ENCODE results near the gene SINHCAF. TPM values are rescaled to one million over a fixed set of nuclear protein-coding genes. Genes with fewer than 3 reads are reported as not detected.
A peak's percentile ranks its signal among the peaks of the same experiment; 100 is the strongest.
"Not testable (repeated sequence)": the region's sequence is repeated elsewhere in the genome, so short reads cannot be mapped to it uniquely, and the experiment has no call there.

SINHCAF gene
- total RNA-seq (10 to 100 TPM; 16.5 to 43.1 (median 27.0) TPM), polyA plus RNA-seq (10 to 100 TPM in 1 of 2 donors, 1 to 10 TPM in 1; 9.0 to 22.7 TPM)

GRCh38 chr12:31325877-31326631 lies at the start of gene SINHCAF:
Gene SINHCAF (minus strand): TSS chr12:31326150. CDS start chr12:31298204, 27,946 bp downstream.
- Histone ChIP-seq H3K9me3 (no peaks in the 10 kb centered on the region), H3K4me1 (peaks cover 0 to 20% (median 17%) of the 10 kb centered on the region in 3 donors), H3K27me3 (no peaks in the 10 kb centered on the region), H3K27ac (peak within 1 kb of the TSS; percentile 84 to 98 (median 96)), H3K36me3 (no peaks in the 10 kb centered on the region), H3K4me3 (peak within 1 kb of the TSS; percentile 68 to 87 (median 78))
- peak; percentile 76 to 85 (median 82) for ATAC-seq
- FAIRE-seq, result peak; percentile 43
- peak; percentile 98 to 100 (median 100) for DNase-seq
- TF ChIP-seq CTCF (IDR thresholded peaks at IDR 0.05), result no peak
- intact Hi-C loops (cut with DNase I), result no loop called here
- 0% methylated on average over 53 to 55 of the region's 55 CpGs for WGBS, 2 donors

GRCh38 chr12:31375422-31375821 lies 49.5 kb upstream of the SINHCAF start:
- 83 to 89% methylated on average over 6 of the region's 6 CpGs for WGBS, 2 donors
- H3K4me1 ChIP-seq; H3K9me3 ChIP-seq; intact Hi-C loops (cut with DNase I); H3K27ac ChIP-seq; H3K27me3 ChIP-seq; H3K36me3 ChIP-seq; H3K4me3 ChIP-seq; ATAC-seq; FAIRE-seq; DNase-seq: not testable (repeated sequence)

GRCh38 chr12:31371256-31371620 lies 45.3 kb upstream of the SINHCAF start:
- Histone ChIP-seq H3K4me3 (no peak overlapping the region), H3K27me3 (no peaks in the 10 kb centered on the region), H3K4me1 (no peaks in the 10 kb centered on the region), H3K27ac (no peak overlapping the region), H3K36me3 (no peaks in the 10 kb centered on the region), H3K9me3 (no peaks in the 10 kb centered on the region)
- FAIRE-seq, result no peak
- TF ChIP-seq CTCF (IDR thresholded peaks at IDR 0.05), result no peak
- DNase-seq, result no peak
- intact Hi-C loops (cut with DNase I), result no loop called here
- WGBS, 2 donors, result 89 to 94% methylated on average over 2 of the region's 2 CpGs
- peak in 1 of 4 donors; percentile 7 for ATAC-seq

- H3K9me3 ChIP-seq, result no peaks in the 10 kb centered on the region
- H3K27ac ChIP-seq, result peak overlapping the region in 3 of 4 donors; percentile 17 to 29 (median 19)
- FAIRE-seq, result no peak
- no peaks in the 10 kb centered on the region for H3K4me1 ChIP-seq
- no peaks in the 10 kb centered on the region for H3K27me3 ChIP-seq
- ATAC-seq, result peak in 3 of 4 donors; percentile 12 to 33 (median 27)
- WGBS, 2 donors, result 70 to 72% methylated on average over 10 of the region's 10 CpGs
- TF ChIP-seq CTCF (IDR thresholded peaks at IDR 0.05), result no peak
- intact Hi-C loops (cut with DNase I), result no loop called here
- H3K4me3 ChIP-seq, result peak overlapping the region in 3 of 4 donors; percentile 3 to 18 (median 16)
- H3K36me3 ChIP-seq, result no peaks in the 10 kb centered on the region
- DNase-seq, result no peak
Observed at GRCh38 chr12:31370531-31371255, 44.7 kb upstream of the SINHCAF start.

- Histone ChIP-seq H3K27me3 (no peaks in the 10 kb centered on the region), H3K9me3 (no peaks in the 10 kb centered on the region), H3K36me3 (no peaks in the 10 kb centered on the region), H3K4me1 (no peaks in the 10 kb centered on the region), H3K4me3 (peak overlapping the region in 3 of 4 donors; percentile 3 to 18 (median 16)), H3K27ac (peak overlapping the region in 3 of 4 donors; percentile 17 to 29 (median 19))
- ATAC-seq (peak; percentile 83 to 90 (median 89)), DNase-seq (peak in 4 of 6 donors; percentile 49 to 57 (median 54)), FAIRE-seq (no peak)
- no peak for TF ChIP-seq CTCF (IDR thresholded peaks at IDR 0.05)
- intact Hi-C loops (cut with DNase I), result no loop called here
- 31 to 46% methylated on average over 21 of the region's 21 CpGs for WGBS, 2 donors
Observed at GRCh38 chr12:31369712-31370521, 44.0 kb upstream of the SINHCAF start.
